Aorta (tissue), 5 donors: Measurements from ENCODE around the gene RASL11B. TPM values are rescaled to one million over a fixed set of nuclear protein-coding genes. Genes with fewer than 3 reads are reported as not detected.
"Not testable (repeated sequence)": the region's sequence is repeated elsewhere in the genome, so short reads cannot be mapped to it uniquely, and the experiment has no call there.

Experiments used
- ATAC-seq: fragments of 200-7000 bp; cut with Tn5 transposase; one replicate; pipeline ENCODE4 v1.9.1; 2022; ENCODE audit warnings: moderate library complexity; ENCODE audit not compliant: low FRiP score
- DNase-seq, 2 donors: peaks; one replicate each; pipeline ENCODE4 v3.0.0-alpha.2; 2020
- H3K27ac ChIP-seq, 2 donors: one replicate each; pipeline ENCODE4 v1.5.1; 2013; ENCODE audit warnings: low read length in 2 of 2, mild to moderate bottlenecking in 2 of 2, moderate library complexity in 2 of 2, control low read depth in 1 of 2, inconsistent platforms in 1 of 2, low read depth in 1 of 2
- H3K27me3 ChIP-seq, 2 donors: one replicate each; pipeline ENCODE4 v1.6.1; 2013; ENCODE audit warnings: control low read depth in 1 of 2, low read length in 1 of 2, mild to moderate bottlenecking in 1 of 2, moderate library complexity in 1 of 2; ENCODE audit not compliant: insufficient read depth in 2 of 2, control insufficient read depth in 1 of 2
- H3K36me3 ChIP-seq, 2 donors: one replicate each; pipeline ENCODE4 v1.6.1; 2013; ENCODE audit warnings: control low read depth in 1 of 2, low read length in 1 of 2, mild to moderate bottlenecking in 1 of 2; ENCODE audit not compliant: insufficient read depth in 2 of 2, control insufficient read depth in 1 of 2
- H3K4me1 ChIP-seq, 2 donors: one replicate each; pipeline ENCODE4 v1.6.1; 2013; ENCODE audit warnings: low read length in 2 of 2, control low read depth in 1 of 2, mild to moderate bottlenecking in 1 of 2, moderate library complexity in 1 of 2; ENCODE audit not compliant: insufficient read depth in 2 of 2, control insufficient read depth in 1 of 2
- H3K4me3 ChIP-seq, 2 donors: one replicate each; pipeline ENCODE4 v1.5.1; 2013; ENCODE audit warnings: low read length in 2 of 2, control low read depth in 1 of 2, mild to moderate bottlenecking in 1 of 2
- H3K9me3 ChIP-seq: one replicate; pipeline ENCODE4 v1.6.1; 2013; ENCODE audit warnings: mild to moderate bottlenecking, low read length; ENCODE audit not compliant: control insufficient read depth
- WGBS, 2 donors: extraction: QIAGEN DNeasy Blood & Tissue Kit; methylation state at CpG; one replicate each; pipeline ENCODE4 v1.1.7; 2013; 5-methylcytosine and 5-hydroxymethylcytosine counted together
- intact Hi-C, 2 donors: fragments of 100-400 bp; cut with DNase I; formaldehyde crosslinking; loops; one replicate each; pipeline versions ENCODE4 v1.14.2 to v1.15.0; 2022
- polyA plus RNA-seq, 2 donors: library from polyadenylated mRNA; stranded (reverse); fragments of 200-250 nt; gene quantifications; one replicate each; pipeline ENCODE4 v1.2.3, GENCODE V29; 2013
- total RNA-seq, 2 donors: library from RNA; stranded (reverse); fragmentation: NEBNext Ultra II Directional; extraction: Animal tissue kit (Norgen Biotek cat#: 25700); gene quantifications; one replicate each; pipeline ENCODE4 v1.2.1, GENCODE V29; 2021
- donor health status: healthy with polysubstance abuse.
- donor health status: Bipolar disorder and iron deficiency.
- donor health status: DM: no; HTN: no; CAD: no.
- donor health status: DM: no; HTN: no; CAD: no.
- donor health status: DM: yes; HTN: yes; CAD: no.

RASL11B gene
- total and polyA plus RNA-seq, 4 donors = 4.8 to 12.3 (median 5.7) TPM

DNA sequence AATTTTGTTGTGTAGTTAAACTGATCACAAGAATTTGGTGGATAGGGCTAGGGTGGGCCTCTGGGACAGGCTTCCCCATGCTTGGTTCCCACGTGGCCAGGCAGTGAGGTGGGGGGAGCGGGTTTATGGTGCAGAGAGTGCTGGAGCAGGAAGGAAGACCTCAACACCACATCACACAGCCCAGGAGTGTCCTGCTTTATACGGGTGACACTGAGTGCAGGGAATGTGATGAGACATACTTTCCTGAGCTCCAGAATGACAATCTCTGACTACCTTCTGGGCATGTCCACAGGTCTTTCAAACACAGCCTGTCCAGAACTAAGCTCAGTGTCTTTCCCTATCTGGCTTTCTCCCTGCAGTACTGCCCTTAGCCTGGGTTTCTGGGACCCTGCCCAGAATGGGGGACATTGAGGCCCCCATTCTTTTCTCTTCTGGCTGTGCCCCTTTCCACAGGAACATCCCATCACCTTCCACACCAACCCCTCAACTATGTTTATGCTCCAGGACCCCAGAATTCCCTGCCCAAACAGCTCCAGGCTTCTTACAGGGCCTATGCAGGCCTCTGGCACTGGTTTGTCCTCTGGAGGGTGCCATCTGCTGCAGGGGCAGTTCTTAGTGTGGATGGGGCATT lies 36.5 kb upstream of the RASL11B start:
- no peaks in the 10 kb centered on the region for H3K9me3 ChIP-seq
- no peaks in the 10 kb centered on the region for H3K4me1 ChIP-seq
- peaks cover 0 to 1% of the 10 kb centered on the region in 2 donors for H3K27me3 ChIP-seq
- ATAC-seq (no peak), DNase-seq (no peak)
- H3K4me3 ChIP-seq = no peak overlapping the region
- intact Hi-C loops = no loop called here
- 77 to 86% methylated on average over 3 of the region's 3 CpGs for WGBS, 2 donors
- no peaks in the 10 kb centered on the region for H3K36me3 ChIP-seq
- H3K27ac ChIP-seq = no peak overlapping the region

DNA sequence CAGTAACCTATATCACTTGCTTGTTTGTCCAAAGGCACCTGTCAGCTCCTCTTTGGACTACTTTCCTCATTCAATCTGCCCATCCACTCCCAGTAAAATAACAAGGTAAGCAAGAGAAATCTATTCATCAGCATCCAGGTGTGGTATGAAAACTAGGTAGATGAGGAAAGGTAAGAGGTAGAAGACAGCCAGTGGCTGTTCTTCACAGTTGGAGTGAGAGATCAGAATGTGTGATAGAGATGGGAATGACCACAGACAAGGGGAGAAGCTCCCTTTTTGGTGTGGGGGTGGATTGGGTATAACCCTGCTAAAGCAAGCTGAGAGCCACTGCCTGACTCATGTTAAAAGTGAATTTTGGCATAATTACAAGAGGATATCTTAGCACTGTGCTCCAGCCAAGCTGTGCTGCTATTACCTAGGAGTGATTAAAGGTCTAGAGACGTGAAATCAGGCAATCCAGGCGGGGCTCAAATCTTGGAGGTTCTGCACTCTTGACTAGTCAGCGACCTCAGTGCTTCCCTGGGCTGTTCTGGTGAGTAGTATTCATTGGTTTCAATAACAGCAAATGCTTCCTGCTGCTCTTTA lies 28.1 kb upstream of the RASL11B start:
- DNase-seq (no peak), ATAC-seq (no peak)
- Histone ChIP-seq H3K27me3 (no peaks in the 10 kb centered on the region), H3K27ac (no peak overlapping the region), H3K9me3 (no peaks in the 10 kb centered on the region), H3K36me3 (no peaks in the 10 kb centered on the region), H3K4me3 (no peak overlapping the region), H3K4me1 (no peaks in the 10 kb centered on the region)
- intact Hi-C loops = no loop called here
- 48 to 54% methylated on average over 3 of the region's 3 CpGs for WGBS, 2 donors

DNA sequence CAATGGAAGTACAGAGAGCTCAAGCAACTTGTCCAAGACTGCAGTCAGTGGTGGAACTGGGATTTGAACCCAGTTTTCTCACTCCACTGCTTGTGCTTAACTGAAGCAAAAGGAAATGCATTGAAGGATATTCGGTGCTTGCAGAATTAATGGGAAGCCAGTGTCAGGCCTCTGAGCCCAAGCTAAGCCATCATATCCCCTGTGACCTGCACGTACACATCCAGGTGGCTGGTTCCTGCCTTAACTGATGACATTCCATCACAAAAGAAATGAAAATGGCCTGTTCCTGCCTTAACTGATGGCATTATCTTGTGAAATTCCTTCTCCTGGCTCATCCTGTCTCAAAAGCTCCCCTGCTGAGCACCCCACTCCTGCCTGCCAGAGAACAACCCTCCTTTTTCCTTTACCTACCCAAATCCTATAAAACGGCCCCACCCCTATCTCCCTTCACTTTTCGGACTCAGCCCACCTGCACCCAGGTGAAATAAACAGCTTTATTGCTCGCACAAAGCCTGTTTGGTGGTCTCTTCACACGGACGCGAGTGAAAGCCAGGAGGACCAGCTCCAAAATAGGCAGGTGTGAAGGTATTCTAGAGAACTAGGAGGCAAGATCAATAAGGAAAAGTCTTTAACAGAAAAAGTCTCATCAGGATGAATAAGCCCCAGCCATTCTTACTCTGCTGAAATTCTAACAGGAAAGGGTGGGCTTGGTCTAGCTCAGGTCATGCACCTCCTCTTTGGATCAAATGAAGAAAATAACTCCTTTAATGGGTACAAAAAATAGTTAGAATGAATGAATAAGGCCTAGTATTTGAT lies 27.3 kb upstream of the RASL11B start:
- H3K27me3 ChIP-seq, H3K27ac ChIP-seq, H3K9me3 ChIP-seq, H3K4me1 ChIP-seq, H3K4me3 ChIP-seq, intact Hi-C loops, H3K36me3 ChIP-seq, ATAC-seq, DNase-seq: not testable (repeated sequence)
- WGBS, 2 donors = 92% methylated on average over 8 of the region's 8 CpGs

DNA sequence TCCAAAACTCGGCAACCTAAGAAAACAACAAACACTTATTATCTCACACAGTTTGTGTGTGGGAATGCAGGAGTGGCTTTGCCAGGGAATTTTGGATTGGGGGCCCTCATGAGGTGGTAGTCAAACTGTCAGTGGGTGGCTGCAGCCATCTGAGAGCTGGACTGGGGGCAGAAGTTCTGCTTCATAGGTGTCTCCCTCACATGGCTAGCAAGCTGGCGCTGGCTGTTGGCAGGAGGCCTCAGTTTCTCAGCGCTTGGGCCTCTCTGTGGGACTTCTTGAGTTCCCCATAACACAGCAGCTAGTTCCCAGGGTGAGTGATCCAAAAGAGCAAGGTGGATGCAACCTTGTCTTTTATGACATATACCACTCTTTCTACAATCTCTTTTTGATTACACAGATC lies 26.0 kb upstream of the RASL11B start:
- Histone ChIP-seq H3K9me3 (no peaks in the 10 kb centered on the region), H3K4me1 (no peaks in the 10 kb centered on the region), H3K4me3 (no peak overlapping the region), H3K27ac (no peak overlapping the region), H3K27me3 (no peaks in the 10 kb centered on the region), H3K36me3 (no peaks in the 10 kb centered on the region)
- intact Hi-C loops = no loop called here
- DNase-seq (no peak), ATAC-seq (no peak)
- WGBS, 2 donors = 89 to 95% methylated on average over 3 of the region's 3 CpGs

DNA sequence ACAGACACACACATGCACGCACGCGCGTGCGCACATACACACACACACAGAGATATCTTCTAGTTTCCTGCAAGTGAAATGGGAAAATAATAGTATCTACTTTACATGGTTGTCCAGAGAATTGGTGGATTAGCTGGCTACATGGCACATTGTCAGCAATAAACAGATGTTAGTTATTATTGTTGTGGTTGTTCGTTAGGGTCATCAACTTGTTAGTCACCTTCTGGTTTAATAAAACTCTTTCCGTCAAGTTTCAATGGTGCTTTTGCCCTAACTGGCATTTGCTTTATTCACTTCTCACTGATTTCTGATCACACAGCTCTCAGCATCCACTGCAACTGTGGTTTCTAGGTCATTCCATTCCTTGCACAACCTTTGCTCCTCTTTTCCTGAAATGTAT lies 25.4 kb upstream of the RASL11B start:
- no peak for DNase-seq
- no peak for ATAC-seq
- Histone ChIP-seq H3K27ac (no peak overlapping the region), H3K4me1 (no peaks in the 10 kb centered on the region), H3K9me3 (no peaks in the 10 kb centered on the region), H3K36me3 (no peaks in the 10 kb centered on the region), H3K4me3 (no peak overlapping the region), H3K27me3 (no peaks in the 10 kb centered on the region)
- intact Hi-C loops = no loop called here
- WGBS, 2 donors = 91 to 98% methylated on average over 7 of the region's 7 CpGs

DNA sequence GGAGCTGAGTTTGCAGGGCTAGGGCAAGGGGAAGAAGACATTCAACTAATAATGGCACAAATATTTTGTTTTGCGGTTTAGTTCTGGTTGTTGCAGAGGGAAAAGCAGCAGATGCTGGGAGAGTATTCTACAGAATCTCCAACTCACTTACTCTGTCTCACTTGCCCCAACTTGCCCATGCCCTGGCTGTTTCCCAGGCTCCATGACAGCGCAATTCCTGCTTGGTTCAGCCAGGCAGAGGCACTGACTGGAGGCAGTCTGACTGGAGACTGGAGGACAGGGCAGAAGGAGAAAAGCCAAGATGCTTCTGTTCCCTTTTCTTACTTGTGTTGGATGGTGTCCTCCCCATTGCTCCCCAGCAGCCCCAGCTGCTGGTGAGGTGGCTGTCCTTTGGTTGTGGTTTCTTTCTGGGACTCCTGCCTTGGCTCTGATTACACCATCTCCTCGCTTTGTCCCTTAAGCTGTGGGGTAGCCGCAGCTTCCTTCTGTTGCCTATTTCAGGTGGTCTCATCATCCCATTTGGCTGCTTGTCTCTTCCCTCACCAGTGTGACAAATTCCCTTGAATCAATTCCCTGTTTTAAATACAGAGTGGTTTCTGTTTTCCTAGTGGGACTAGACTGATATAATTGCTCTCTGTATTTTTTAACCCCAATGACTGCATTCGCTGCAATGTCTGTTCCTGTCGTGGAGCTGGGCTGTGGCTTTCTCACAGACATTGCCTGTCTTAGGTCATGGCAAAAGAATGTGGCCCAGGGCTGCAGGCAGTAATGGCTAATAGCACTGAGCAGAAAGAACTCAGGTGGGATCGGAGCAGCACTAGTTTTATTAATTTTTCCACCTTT lies 24.2 kb upstream of the RASL11B start:
- H3K4me3 ChIP-seq = no peak overlapping the region
- H3K27me3 ChIP-seq = no peaks in the 10 kb centered on the region
- no peaks in the 10 kb centered on the region for H3K4me1 ChIP-seq
- ATAC-seq = no peak
- H3K36me3 ChIP-seq = no peaks in the 10 kb centered on the region
- intact Hi-C loops = no loop called here
- WGBS, 2 donors = 58 to 63% methylated on average over 7 of the region's 7 CpGs
- DNase-seq = no peak
- no peaks in the 10 kb centered on the region for H3K9me3 ChIP-seq
- H3K27ac ChIP-seq = no peak overlapping the region

DNA sequence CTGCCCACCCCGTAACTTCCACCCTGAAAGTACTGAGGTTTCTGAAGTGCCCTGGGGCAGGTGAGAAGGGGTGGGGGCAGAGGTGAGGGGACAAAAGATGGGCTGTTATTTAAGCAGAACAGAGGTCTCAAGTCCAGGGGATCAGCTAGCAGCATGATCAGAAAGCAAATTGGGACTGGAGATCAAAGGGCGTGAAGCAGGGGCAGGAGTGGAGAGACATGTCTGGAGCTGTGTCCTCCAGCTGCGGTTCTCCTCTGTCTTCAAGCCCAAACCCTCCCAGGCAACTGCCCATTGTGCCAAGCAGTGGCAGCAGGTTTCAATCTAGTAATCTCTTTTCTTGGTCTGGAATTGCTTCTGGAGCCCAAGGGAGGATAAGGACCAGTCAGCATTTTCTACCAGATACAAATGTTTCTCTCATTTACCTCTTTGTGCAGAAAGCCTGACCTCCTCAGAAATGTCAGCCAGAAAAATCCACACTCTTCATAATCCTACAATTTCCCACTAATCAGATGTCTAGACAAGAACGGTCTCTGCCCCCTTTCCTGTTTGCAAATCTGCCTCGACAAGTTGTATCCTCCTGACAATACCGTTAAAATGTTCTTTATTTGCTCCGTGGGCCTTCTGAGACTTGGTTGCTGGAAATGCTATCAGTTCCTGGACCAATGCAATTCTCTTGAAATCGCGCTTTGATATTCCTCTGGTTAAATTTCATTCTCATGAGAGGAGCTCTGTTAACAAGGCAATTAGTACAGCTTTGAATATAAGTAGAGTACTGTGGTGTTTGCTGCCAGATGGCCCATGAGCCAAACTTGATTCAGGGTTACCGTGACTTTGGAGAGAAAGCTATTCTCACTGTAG lies 23.2 kb upstream of the RASL11B start:
- ATAC-seq (no peak), DNase-seq (no peak)
- no peaks in the 10 kb centered on the region for H3K4me1 ChIP-seq
- WGBS, 2 donors = 65% methylated on average over 10 of the region's 10 CpGs
- intact Hi-C loops = no loop called here
- H3K27me3 ChIP-seq = no peaks in the 10 kb centered on the region
- H3K4me3 ChIP-seq = no peak overlapping the region
- H3K36me3 ChIP-seq = no peaks in the 10 kb centered on the region
- H3K27ac ChIP-seq = no peak overlapping the region
- H3K9me3 ChIP-seq = no peaks in the 10 kb centered on the region
